Muscle layer of colon (tissue), 2 donors: ENCODE results near the gene AP4M1.
"Not testable (repeated sequence)": the region's sequence is repeated elsewhere in the genome, so short reads cannot be mapped to it uniquely, and the experiment has no call there.

ENCODE experiments used
- H3K27ac ChIP-seq: one replicate; pipeline ENCODE4 v1.7.0; 2013; ENCODE audit warnings: low read depth, mild to moderate bottlenecking, low read length, moderate library complexity
- H3K27me3 ChIP-seq, 2 donors: one replicate each; pipeline ENCODE4 v1.7.0; 2013; ENCODE audit warnings: low read length in 2 of 2, mild to moderate bottlenecking in 2 of 2; ENCODE audit not compliant: insufficient read depth in 2 of 2, control insufficient read depth in 1 of 2
- H3K36me3 ChIP-seq: one replicate; pipeline ENCODE4 v1.7.0; 2013; ENCODE audit warnings: mild to moderate bottlenecking, low read length; ENCODE audit not compliant: insufficient read depth
- H3K4me1 ChIP-seq: one replicate; pipeline ENCODE4 v1.7.0; 2013; ENCODE audit warnings: mild to moderate bottlenecking, low read length; ENCODE audit not compliant: insufficient read depth
- H3K4me3 ChIP-seq, 2 donors: one replicate each; pipeline ENCODE4 v1.7.0; 2013; ENCODE audit warnings: low read length in 2 of 2, low read depth in 1 of 2, mild to moderate bottlenecking in 1 of 2, moderate library complexity in 1 of 2
- H3K9ac ChIP-seq: one replicate; pipeline ENCODE4 v1.7.0; 2013; ENCODE audit warnings: low read length
- H3K9me3 ChIP-seq: one replicate; pipeline ENCODE4 v1.7.0; 2013; ENCODE audit warnings: mild to moderate bottlenecking, low read length
- donor health status: abdominal sarcoma.
- donor health status: Adenocarcinoma of cecum.

AP4M1 gene

DNA sequence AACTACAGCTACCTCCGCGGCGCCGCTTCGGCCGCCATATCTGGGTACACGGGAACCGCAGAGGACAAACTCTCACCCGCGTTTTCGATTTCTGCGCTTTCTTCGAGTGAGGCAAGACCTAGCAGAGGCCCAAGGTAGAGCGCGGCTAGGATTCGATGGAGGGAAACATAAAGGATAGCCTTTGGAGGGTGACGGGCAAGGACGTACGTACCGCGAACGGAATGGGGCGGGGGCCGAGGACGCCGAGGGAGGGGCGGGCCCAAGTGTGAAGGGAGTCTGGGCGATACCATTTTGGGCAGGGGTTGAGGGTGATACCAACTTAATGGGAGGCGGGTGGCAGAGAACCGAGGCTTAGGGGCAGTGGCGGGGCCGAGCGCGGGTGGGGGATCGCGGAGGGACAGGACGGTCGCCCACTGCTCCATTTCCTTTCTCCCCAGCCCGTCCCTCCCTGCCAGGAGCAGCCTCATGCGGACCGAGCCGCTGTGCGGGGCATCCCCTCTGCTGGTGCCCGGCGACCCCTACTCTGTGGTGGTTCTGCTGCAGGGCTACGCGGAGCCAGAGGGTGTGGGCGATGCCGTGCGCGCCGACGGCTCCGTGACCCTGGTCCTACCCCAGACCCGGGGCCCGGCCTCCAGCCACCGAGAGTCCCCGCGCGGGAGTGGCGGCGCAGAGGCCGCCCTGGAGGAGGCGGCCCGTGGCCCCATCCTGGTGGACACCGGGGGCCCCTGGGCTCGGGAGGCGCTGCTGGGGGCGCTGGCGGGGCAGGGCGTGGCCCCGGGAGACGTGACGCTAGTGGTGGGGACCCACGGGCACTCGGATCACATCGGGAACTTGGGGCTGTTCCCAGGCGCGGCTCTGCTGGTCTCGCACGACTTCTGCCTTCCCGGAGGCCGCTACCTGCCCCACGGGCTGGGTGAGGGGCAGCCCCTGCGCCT lies 25.8 kb downstream of the AP4M1 start, which contains the start of gene MBLAC1:
Gene MBLAC1 (plus strand): TSS at position 37 of the 935 bp plus-strand sequence. CDS start 429 bp downstream, at position 466.
- Histone ChIP-seq H3K9ac (peak within 1 kb of the TSS; percentile 93), H3K27me3 (no peaks in the 10 kb centered on the region), H3K27ac (peak within 1 kb of the TSS; percentile 98), H3K9me3 (no peaks in the 10 kb centered on the region), H3K4me1 (peaks cover 14% of the 10 kb centered on the region), H3K4me3 (peak within 1 kb of the TSS; percentile 92 to 94), H3K36me3 (peaks cover 19% of the 10 kb centered on the region)

GRCh38 chr7:100127866-100128636 lies 26.6 kb downstream of the AP4M1 start:
- Histone ChIP-seq H3K9me3 (no peaks in the 10 kb centered on the region), H3K4me3 (peak overlapping the region; percentile 92 to 94), H3K27me3 (no peaks in the 10 kb centered on the region), H3K9ac (peak overlapping the region; percentile 93), H3K4me1 (peaks cover 19% of the 10 kb centered on the region), H3K36me3 (peaks cover 11% of the 10 kb centered on the region), H3K27ac (peak overlapping the region; percentile 98)

DNA sequence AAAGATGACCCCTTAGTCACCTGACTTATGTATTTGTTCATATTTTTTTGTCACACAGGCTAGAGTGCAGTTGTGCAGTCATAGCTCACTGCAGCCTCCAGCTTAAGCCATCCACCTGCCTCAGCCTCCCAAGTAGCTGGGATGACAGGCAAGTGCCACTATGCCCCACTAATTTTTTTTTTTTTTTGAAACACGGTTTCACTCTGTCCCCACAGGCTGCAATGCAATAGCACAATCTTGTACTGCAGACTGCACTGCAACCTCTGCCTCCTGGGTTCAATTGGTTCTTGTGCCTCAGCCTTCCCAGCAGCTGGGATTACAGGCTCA lies 27.2 kb downstream of the AP4M1 start:
- Histone ChIP-seq H3K9me3 (no peaks in the 10 kb centered on the region), H3K9ac (no peak overlapping the region), H3K36me3 (peaks cover 10% of the 10 kb centered on the region), H3K27me3 (no peaks in the 10 kb centered on the region), H3K27ac (peak overlapping the region; percentile 7), H3K4me1 (peaks cover 19% of the 10 kb centered on the region), H3K4me3 (peak overlapping the region in 1 of 2 donors; percentile 92)

DNA sequence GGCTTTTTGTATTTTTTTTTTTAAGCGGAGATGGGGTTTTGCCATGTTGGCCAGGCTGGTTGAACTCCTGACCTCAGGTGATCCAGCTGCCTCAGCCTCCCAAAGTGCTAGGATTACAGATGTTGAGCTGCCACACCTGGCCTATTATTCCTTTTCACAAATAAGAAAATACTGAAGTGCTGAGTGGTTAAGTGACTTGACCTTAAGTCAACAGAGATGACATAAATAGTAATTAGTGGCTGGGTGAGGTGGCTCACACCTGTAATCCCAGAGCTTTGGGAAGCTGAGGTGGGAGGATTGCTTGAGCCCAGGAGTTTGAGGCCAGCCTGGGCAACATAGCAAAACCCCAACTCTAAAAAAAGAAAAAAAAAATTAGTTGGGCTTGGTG lies 28.8 kb downstream of the AP4M1 start:
- H3K9me3 ChIP-seq, H3K9ac ChIP-seq, H3K27me3 ChIP-seq, H3K27ac ChIP-seq, H3K36me3 ChIP-seq, H3K4me3 ChIP-seq: not testable (repeated sequence)
- H3K4me1 ChIP-seq: peaks cover 19% of the 10 kb centered on the region

GRCh38 chr7:100130608-100131453 lies 29.4 kb downstream of the AP4M1 start:
- Histone ChIP-seq H3K36me3 (no peaks in the 10 kb centered on the region), H3K27me3 (no peaks in the 10 kb centered on the region), H3K9me3 (no peaks in the 10 kb centered on the region), H3K9ac (no peak overlapping the region), H3K4me3 (no peak overlapping the region), H3K27ac (no peak overlapping the region), H3K4me1 (peaks cover 19% of the 10 kb centered on the region)

GRCh38 chr7:100132126-100132525 lies 30.7 kb downstream of the AP4M1 start:
- Histone ChIP-seq H3K9me3 (no peaks in the 10 kb centered on the region), H3K4me1 (peaks cover 19% of the 10 kb centered on the region), H3K9ac (no peak overlapping the region), H3K27me3 (no peaks in the 10 kb centered on the region), H3K27ac (no peak overlapping the region), H3K36me3 (no peaks in the 10 kb centered on the region), H3K4me3 (no peak overlapping the region)

GRCh38 chr7:100132697-100133151 lies 31.3 kb downstream of the AP4M1 start:
- Histone ChIP-seq H3K27ac (no peak overlapping the region), H3K36me3 (no peaks in the 10 kb centered on the region), H3K27me3 (no peaks in the 10 kb centered on the region), H3K4me3 (no peak overlapping the region), H3K9ac (no peak overlapping the region), H3K4me1 (peaks cover 19% of the 10 kb centered on the region), H3K9me3 (no peaks in the 10 kb centered on the region)

GRCh38 chr7:100137851-100138760 lies 36.7 kb downstream of the AP4M1 start:
- H3K4me1 ChIP-seq: no peaks in the 10 kb centered on the region
- no peaks in the 10 kb centered on the region for H3K27me3 ChIP-seq
- H3K27ac ChIP-seq: no peak overlapping the region
- no peaks in the 10 kb centered on the region for H3K36me3 ChIP-seq
- H3K9ac ChIP-seq: no peak overlapping the region
- no peaks in the 10 kb centered on the region for H3K9me3 ChIP-seq
- no peak overlapping the region for H3K4me3 ChIP-seq

GRCh38 chr7:100141555-100141949 lies 40.1 kb downstream of the AP4M1 start:
- no peak overlapping the region for H3K9ac ChIP-seq
- H3K27ac ChIP-seq: no peak overlapping the region
- no peaks in the 10 kb centered on the region for H3K9me3 ChIP-seq
- H3K27me3 ChIP-seq: no peaks in the 10 kb centered on the region
- no peaks in the 10 kb centered on the region for H3K4me1 ChIP-seq
- no peaks in the 10 kb centered on the region for H3K36me3 ChIP-seq
- no peak overlapping the region for H3K4me3 ChIP-seq

DNA sequence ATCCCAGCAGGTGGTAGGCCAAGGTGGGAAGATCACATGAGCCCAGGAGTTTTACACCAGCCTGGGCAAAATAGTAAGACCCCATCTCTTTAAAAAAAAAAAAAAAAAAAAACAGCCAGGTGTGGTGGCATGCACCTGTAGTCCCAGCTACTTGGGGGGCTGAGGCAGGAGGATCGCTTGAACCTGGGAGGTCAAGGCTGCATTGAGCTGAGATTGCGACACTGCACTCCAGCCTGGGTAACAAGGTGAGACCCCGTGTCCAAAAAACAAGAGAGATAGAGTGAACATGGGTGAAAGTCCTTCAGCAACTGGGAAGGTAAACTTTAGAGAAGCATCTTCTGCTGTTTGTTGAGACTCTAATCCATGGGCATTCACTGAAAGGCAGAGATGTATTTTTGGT lies 41.0 kb downstream of the AP4M1 start:
- no peaks in the 10 kb centered on the region for H3K27me3 ChIP-seq

More for the DNA sequence above, 41.0 kb downstream of the AP4M1 start:
- Histone ChIP-seq H3K9me3 (no peaks in the 10 kb centered on the region), H3K36me3 (no peaks in the 10 kb centered on the region), H3K27ac (no peak overlapping the region), H3K4me1 (no peaks in the 10 kb centered on the region), H3K9ac (no peak overlapping the region), H3K4me3 (no peak overlapping the region)
